Hematopoietic multipotent progenitor cell (in vitro differentiated cells): ENCODE measurements around the gene TMEM60. TPM values are rescaled to one million over a fixed set of nuclear protein-coding genes. Genes with fewer than 3 reads are reported as not detected.
A peak's percentile ranks its signal among the peaks of the same experiment; 100 is the strongest.
"Not testable (repeated sequence)": the region's sequence is repeated elsewhere in the genome, so short reads cannot be mapped to it uniquely, and the experiment has no call there.

Experiments
- DNase-seq, 3 donors: peaks; one replicate each; pipeline ENCODE4 v3.0.0-alpha.2; 2011 to 2015; ENCODE audit warnings: low read depth in 2 of 3, low spot score in 2 of 3
- total RNA-seq: library from RNA; depleted of rRNA; stranded (reverse); fragments of >200 nt; gene quantifications from one replicate; pipeline ENCODE4 v1.2.3, GENCODE V29; 2012

TMEM60 gene
- 6.2 TPM for total RNA-seq

GRCh38 chr7:77798394-77799077 is at the start of gene TMEM60, which contains the start of gene PHTF2:
Gene TMEM60 (minus strand): TSS chr7:77798434. CDS start chr7:77794373, 4,061 bp downstream.
Gene PHTF2 (plus strand): TSS chr7:77798773.
- DNase-seq = peak; percentile 87 to 99 (median 98)

DNA sequence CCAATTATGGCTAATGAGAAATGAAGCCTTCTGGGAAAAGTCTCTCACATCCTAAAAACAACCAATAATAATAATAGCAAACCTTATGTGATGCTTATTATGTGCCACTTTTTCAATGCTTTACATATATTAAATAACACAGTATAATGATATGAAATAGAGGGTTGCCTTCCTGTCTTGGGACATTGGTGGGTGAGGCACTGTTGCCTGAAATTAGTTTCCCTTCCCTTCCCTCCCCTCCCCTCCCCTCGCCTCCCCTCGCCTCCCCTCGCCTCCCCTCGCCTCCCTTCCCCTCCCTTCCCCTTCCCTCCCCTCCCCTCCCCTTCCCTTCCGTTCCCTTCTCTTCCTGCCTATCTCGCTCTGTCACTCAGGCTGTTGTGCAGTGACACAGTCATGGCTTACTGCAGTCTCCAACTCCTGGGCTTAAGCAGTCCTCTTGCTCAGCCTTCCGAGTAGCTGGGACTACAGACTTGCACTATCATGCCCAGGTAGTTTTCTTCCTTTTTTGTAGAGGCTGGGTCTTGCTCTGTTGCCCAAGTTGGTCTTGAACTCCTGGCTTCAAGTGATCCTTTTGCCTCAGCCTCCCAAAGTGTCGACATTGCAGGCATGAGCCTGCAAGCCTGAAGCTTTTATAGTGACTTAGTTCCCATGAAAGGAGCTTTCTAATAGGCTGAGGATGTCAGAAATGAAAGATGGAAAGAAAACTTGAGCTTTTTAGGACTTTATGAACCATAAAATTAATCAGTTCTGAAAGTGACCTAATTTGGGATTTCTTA is 48.3 kb upstream of the TMEM60 start:
- no peak for DNase-seq

DNA sequence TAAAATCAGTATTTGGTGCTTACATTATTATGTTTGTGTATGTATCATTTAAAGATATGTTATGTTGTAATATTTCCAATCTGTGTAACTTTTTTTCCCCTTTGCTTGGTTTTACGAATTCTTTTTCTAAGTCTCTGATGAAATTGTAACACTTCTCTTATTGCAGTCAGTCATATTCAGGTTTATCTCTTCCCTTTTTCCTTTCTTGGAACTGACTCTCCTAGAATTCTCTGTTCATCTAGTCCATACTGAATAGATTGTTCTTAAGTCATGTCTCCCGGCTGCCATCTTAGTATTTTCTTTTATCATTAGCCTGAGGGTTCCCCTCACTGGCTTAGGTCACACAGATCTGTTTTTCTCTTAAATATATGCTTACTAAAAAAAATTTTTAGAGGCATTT is 45.0 kb upstream of the TMEM60 start:
- no peak for DNase-seq

GRCh38 chr7:77839919-77840318 is 41.7 kb upstream of the TMEM60 start:
- no peak for DNase-seq

DNA sequence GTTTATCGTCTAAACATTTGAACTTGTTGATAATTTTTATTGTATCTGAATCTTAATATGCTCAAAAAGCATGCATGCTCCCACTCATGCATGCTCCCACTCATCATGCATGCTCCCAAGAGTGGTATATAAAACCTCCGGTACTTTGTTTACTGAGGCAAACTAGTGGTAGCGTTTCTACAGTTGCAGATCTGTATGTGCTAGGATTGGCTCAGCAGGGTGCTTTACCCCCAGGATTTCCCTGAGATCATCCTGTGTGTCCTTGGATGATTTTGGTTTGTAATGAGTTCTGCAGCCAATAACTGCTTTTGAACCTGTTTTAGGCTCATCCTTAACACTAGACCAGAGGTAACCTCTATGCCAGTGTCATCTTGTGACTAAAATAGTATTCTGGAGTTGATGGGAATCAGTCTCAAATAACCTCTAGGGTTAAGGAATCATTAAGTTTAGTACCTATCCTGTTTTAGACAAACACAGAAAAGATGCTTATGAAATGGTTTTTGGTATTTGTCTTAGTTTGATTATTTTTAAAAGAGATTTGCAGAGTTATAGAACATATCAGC is 40.8 kb upstream of the TMEM60 start:
- no peak for DNase-seq

DNA sequence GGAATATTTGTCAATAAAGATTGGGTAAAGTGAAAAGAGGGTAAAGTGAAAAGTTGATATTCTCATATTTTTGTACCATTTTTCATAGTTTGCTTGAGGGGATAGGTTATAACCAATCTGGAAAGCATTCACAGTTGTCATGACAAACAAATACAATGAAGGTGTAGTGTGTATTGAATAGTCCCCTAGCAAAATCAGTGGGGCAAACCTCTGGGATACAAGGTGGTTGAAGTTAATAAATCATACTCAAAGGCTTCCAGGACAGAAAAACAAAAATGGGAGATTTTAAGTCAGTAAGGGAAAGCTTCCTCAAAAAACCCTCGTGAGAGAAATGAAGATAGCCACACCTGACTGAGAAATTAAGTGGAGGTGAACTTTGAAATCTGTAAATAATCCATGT is 39.7 kb upstream of the TMEM60 start:
- no peak for DNase-seq

DNA sequence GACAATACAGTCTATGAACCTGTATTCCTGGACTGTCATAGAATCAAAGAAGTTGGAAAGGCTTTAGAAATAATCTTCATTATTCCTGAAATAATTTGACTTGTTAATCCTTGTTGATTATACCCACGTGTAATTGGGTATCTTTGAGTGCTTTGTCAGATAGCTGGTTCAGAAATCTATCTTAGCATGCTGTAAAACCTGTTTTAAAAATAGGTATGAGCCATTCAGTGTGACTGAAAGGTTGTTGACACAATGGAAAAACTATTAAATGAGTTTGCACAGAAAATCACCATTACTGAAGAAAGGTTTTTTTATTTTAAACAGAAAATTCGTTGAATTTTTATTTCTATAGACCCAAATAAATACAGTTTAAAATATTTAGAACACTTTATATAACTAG is 39.0 kb upstream of the TMEM60 start:
- DNase-seq = no peak

DNA sequence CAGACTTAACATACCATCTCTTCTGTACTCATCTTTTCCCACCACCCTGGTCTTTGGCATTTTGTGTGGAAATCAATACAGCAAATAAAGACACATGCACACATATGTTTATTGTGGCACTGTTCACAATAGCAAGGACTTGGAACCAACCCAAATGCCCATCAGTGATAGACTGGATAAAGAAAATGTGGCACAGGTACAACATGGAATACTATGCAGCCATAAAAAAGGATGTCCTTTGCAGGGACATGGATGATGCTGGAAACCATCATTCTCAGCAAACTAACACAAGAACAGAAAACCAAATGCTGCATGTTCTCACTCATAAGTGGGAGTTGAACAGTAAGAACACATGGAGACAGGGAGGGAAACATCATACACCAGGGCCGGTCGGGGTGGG is 38.2 kb upstream of the TMEM60 start:
- DNase-seq = not testable (repeated sequence)

DNA sequence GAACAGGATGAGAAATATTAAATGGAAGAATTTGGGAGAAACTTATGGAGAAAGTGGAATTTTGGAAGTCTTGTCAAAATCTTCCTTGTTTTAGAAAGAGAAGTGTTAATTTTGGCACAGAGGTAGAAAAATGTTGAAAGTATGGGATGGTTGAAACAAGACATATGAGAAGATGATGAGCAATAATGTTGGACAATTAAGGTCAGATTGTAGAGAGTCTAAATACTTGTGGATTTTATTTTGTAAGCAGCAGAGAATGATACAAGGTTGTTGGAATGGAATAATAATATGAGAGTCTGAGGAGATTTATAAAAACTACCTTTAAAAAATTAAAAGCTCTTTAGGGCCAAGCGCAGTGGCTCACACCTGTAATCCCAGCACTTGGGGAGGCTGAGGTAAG is 34.9 kb upstream of the TMEM60 start:
- no peak for DNase-seq

DNA sequence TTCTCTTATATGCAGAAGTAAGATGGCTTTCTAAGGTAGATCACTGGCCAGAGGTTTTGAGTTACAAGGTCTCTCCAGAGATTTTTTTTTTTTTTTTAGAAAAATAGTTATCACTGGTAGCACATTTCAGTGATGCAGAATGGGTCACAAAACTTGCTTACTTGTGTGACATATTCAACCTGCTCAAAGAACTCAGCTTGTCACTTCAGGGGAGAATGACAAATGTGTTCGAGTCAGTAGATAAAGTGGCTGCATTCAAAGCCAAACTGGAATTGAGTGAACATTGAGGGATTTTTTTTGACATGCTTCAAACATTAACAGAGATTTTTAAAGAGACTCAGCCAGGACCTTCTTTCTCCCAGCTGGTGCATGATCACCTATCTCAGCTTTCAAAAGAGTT is 33.7 kb upstream of the TMEM60 start:
- DNase-seq = no peak

GRCh38 chr7:77831481-77831880 is 33.2 kb upstream of the TMEM60 start:
- no peak for DNase-seq

DNA sequence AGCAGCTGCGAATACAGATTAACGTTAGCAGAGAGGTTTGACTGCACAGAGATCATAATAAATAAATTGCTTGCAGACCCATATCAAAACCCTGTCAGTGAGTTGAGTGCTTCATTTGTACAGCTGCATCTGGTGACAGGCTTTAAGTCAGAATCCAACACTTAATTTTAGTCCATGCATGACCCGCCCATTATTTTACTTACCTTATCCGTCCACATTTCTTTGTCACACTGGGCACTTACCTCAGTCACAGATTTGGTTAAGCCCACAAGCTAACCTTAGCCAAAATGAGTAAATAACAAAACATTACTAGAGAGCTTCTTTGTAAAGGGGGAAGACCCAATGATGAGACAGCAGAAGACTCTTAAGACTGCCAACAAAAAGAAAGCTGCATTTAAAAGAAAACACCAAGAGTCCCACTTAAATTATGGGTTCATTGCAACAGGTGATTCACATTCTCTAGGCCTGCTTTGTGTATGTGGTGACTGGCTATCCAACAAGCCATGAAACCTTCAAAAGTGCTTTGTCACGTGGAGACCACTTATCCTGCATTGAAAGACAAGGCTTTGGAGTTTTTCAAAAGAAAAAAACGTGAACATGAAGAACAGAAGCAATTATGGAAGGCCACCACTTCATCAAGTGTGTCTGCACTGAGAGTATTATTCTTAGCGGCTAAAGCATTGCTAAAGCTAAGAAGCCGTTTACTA is 32.6 kb upstream of the TMEM60 start:
- DNase-seq = no peak

DNA sequence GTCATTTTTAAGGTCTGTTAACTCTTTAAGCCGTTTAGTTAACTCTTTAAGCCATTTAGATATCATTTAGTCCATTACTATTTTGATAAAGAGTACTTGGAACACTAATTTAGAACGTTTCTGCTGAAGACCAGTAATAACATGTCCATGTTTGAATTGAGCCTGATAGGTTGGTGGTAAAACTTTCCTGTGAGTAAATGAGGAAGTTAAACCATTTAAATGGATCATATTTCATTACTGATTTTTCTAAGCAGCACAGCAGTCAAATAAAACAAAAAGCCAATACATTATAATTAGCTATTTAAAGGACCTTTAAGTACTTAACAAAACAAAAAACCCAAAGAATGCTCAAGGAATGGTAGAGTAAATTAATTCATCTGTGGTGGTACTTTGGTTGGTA is 29.8 kb upstream of the TMEM60 start:
- peak in 1 of 3 donors; percentile 37 for DNase-seq

DNA sequence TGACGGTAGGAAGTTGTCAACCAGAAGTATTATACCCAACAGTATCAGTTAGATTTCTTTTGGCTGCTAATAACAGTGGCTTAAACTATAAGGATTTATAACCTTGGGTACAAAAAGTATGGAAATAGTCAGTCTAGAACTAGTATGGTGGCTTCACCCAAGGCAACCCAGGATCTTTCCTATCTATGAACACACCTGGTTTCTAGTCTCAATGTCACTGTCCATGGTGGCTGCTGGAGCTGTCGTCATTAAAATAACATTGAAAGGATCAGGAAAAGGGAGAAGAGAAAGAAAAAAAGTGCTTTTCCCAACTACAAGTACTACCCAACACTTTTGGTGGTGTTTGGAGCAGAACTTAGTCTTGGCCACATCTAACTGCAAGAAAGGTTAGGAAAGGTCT is 28.1 kb upstream of the TMEM60 start:
- no peak for DNase-seq

GRCh38 chr7:77825131-77825530 is 26.9 kb upstream of the TMEM60 start:
- no peak for DNase-seq

DNA sequence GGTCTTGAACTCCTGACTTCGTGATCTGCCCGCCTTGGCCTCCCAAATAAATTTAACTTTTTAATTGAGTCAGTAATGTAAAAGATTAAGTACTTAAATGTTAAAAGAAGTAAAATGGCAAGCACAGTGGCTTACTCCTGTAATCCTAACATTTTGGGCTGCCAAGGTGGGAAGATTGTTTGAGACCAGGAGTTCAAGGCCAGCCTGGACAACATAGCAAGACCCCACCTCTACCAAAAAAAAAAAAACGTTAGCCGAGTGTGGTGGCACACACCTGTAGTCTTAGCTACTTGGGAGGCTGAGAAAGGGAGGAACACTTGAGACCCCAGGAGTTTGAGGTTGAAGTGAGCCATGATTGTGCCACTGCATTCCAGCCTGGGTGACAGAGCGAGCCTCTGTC is 26.4 kb upstream of the TMEM60 start:
- DNase-seq = no peak

DNA sequence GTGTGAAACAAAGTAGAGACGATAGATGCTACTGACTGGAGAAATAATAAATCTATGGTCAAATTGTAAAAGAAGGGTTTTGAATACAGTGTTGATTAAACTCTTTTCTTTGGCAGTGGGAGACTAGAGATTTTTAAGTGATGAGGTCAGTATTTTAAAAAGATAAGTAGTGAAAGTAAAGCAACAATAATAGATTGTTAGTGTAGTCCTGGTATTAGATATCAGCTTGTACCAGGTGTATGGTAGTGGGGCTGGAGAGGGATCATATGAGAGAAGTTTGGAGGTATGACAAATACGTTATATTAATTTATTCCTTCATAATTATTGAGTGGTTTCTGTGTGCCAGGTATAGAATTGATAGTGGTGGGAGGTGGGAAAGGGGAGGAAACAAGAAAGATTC is 25.6 kb upstream of the TMEM60 start:
- no peak for DNase-seq

DNA sequence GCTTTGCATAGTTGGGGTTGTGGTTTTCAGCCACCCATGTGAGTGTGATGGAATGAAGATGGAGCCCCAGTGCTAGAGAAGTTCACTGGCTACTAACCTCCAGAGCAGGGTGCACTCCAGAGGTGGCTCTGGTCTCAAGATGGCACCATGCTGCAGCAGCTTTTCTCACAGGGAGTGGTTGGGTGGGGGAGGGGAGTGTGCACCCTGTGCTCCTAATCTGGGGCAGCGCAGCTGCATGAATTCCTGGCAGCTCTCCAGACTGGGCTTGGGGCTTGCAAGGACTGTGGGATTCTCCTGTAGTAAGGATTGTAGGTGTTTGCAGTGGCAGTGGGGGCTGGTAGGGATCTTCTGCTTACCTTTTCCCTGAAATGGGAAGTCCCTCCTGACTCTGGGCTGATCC is 24.0 kb upstream of the TMEM60 start:
- DNase-seq = no peak

DNA sequence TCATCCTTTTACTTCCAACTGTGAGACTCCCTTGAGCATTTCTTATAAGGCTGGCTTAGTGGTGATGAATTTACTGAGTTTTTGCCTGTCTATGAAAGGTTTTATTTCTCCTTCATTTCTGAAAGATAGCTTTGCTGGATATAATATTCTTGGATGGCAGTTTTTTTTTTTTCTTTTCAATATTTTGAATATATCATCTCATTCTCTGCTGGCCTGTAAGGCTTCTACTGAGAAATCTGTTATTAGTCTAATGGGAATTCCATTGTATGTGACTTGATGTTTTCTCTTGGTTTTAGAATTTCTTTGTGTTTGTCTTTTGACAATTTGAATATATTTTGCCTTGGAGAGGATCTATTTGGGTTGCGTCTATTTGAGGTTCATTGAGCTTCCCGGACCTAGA is 22.7 kb upstream of the TMEM60 start:
- DNase-seq = peak in 1 of 3 donors; percentile 26

DNA sequence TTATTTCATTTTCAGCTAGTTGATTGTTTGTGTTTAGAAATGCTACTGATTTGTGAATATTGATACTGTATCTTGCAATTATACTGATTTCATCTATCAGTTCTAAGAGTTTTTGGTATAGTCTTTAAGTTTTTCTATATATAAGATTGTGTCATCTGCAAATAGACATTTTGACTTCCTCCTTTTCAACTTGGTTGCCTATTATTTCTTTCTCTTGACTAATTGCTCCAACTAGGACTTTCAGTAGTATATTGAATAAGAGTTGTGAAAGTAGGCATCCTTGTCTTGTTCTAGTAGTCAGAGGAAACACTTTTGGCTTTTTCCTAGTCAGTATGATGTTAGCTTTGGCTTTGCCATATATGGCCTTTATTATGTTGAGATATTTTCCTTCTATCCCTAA is 20.8 kb upstream of the TMEM60 start:
- DNase-seq = no peak

GRCh38 chr7:77813180-77813579 is 14.9 kb upstream of the TMEM60 start:
- no peak for DNase-seq
